Natural killer cell (primary cell): ENCODE measurements around the gene GNLY. TPM values are rescaled to one million over a fixed set of nuclear protein-coding genes. Genes with fewer than 3 reads are reported as not detected.
A peak's percentile ranks its signal among the peaks of the same experiment; 100 is the strongest.

ENCODE experiments used
- ATAC-seq, 3 donors: fragments of 150-1000 bp in 2 of 3; fragments of 200-7000 bp in 1 of 3; cut with Tn5 transposase; 1 replicate in 1 of 3; 2 replicates in 2 of 3; pipeline ENCODE4 v1.10.0; 2021; ENCODE audit warnings: mild to moderate bottlenecking in 2 of 3, moderate library complexity in 2 of 3
- DNase-seq, 2 donors: peaks; one replicate each; pipeline versions ENCODE4 v3.0.0 to v3.0.0-alpha.2; 2013 to 2021; ENCODE audit warnings: mixed read lengths in 1 of 2
- H3K27ac ChIP-seq: one replicate; pipeline ENCODE4 v1.5.1; 2013; ENCODE audit warnings: mild to moderate bottlenecking, low read length
- H3K27me3 ChIP-seq: one replicate; pipeline ENCODE4 v1.6.1; 2013; ENCODE audit warnings: low read length; ENCODE audit not compliant: control insufficient read depth, insufficient read depth
- H3K36me3 ChIP-seq: one replicate; pipeline ENCODE4 v1.6.1; 2013; ENCODE audit warnings: low read length; ENCODE audit not compliant: control insufficient read depth, insufficient read depth
- H3K4me1 ChIP-seq: one replicate; pipeline ENCODE4 v1.6.1; 2013; ENCODE audit warnings: low read length; ENCODE audit not compliant: control insufficient read depth, insufficient read depth
- H3K4me3 ChIP-seq: one replicate; pipeline ENCODE4 v1.5.1; 2013; ENCODE audit warnings: low read length
- H3K9me3 ChIP-seq: one replicate; pipeline ENCODE4 v1.6.1; 2013; ENCODE audit warnings: low read length; ENCODE audit not compliant: control insufficient read depth, insufficient read depth
- H3K27ac Mint-ChIP-seq, 2 donors: one replicate each; pipeline ENCODE4 v1.8.0; 2022; ENCODE audit warnings: mild to moderate bottlenecking in 2 of 2, mixed read lengths in 2 of 2, moderate library complexity in 1 of 2
- H3K27me3 Mint-ChIP-seq, 2 donors: one replicate each; pipeline ENCODE4 v1.8.0; 2022; ENCODE audit warnings: low read depth in 2 of 2, mixed read lengths in 2 of 2
- H3K36me3 Mint-ChIP-seq: one replicate; pipeline ENCODE4 v1.8.0; 2022; ENCODE audit warnings: mixed read lengths
- H3K4me1 Mint-ChIP-seq, 2 donors: one replicate each; pipeline ENCODE4 v1.8.0; 2022; ENCODE audit warnings: mixed read lengths in 2 of 2
- H3K4me3 Mint-ChIP-seq: one replicate; pipeline ENCODE4 v1.8.0; 2022; ENCODE audit warnings: mild to moderate bottlenecking, moderate library complexity, mixed read lengths
- H3K9me3 Mint-ChIP-seq, 2 donors: one replicate each; pipeline ENCODE4 v1.8.0; 2022; ENCODE audit warnings: mixed read lengths in 2 of 2
- WGBS: methylation state at CpG from one replicate; pipeline ENCODE4 v1.1.7; 2013; ENCODE audit warnings: missing lambda C conversion rate; ENCODE audit not compliant: insufficient coverage; 5-methylcytosine and 5-hydroxymethylcytosine counted together
- intact Hi-C: fragments of 100-400 bp; cut with micrococcal nuclease; formaldehyde crosslinking; loops from one replicate; pipeline ENCODE4 v1.14.2; 2022
- total RNA-seq, 4 donors: library from RNA; stranded (reverse); fragments of 120-200 nt in 1 of 4; gene quantifications; one replicate each; pipeline versions ENCODE4 v1.2.3 to v1.2.4, GENCODE V29; 2013 to 2022
- TF ChIP-seq, protein P1 (sequence below): fragments of 200-600 bp; IDR thresholded peaks from one replicate; pipeline ENCODE4 v1.8.0; 2022; ENCODE audit warnings: antibody characterized with exemption

The GNLY gene
- total RNA-seq, 3 donors from 2014 or later (not counting 1 experiment from before 2014, with no cell fraction given) = 4,938 to 8,199 (median 6,542) TPM

DNA sequence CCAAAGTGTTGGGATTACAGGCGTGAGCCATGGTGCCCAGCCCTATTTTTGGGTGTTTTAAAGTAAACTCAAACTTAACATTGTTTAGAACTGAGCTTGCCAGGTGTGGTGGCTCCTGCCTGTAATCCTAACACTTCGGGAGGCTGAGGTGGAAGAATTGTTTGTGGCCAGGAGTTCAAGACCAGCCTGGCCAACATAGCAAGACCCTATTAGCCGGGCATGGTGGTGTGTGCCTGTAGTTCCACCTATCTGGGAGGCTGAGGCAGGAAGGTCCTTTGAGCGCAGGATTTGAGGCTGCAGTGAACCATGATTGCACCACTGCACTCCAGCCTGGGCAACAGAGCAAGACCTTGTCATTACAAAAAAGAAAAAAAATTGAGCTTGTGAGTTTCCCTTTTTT, 43.7 kb upstream of the GNLY start:
- no peaks in the 10 kb centered on the region for H3K9me3 ChIP-seq
- H3K4me3 ChIP-seq = no peak overlapping the region
- H3K27ac ChIP-seq = no peak overlapping the region
- intact Hi-C loops = no loop called here
- Mint-ChIP-seq H3K27ac (no peak overlapping the region), H3K36me3 (peaks cover 11% of the 10 kb centered on the region), H3K4me3 (no peak overlapping the region), H3K27me3 (no peaks in the 10 kb centered on the region), H3K4me1 (peaks cover 0 to 5% of the 10 kb centered on the region in 2 donors), H3K9me3 (no peaks in the 10 kb centered on the region)
- DNase-seq (no peak), ATAC-seq (no peak)
- H3K4me1 ChIP-seq = peaks cover 10% of the 10 kb centered on the region
- H3K27me3 ChIP-seq = no peaks in the 10 kb centered on the region
- H3K36me3 ChIP-seq = peaks cover 65% of the 10 kb centered on the region
- 98% methylated on average over 4 of the region's 4 CpGs for WGBS
- TF ChIP-seq, protein P1, sequence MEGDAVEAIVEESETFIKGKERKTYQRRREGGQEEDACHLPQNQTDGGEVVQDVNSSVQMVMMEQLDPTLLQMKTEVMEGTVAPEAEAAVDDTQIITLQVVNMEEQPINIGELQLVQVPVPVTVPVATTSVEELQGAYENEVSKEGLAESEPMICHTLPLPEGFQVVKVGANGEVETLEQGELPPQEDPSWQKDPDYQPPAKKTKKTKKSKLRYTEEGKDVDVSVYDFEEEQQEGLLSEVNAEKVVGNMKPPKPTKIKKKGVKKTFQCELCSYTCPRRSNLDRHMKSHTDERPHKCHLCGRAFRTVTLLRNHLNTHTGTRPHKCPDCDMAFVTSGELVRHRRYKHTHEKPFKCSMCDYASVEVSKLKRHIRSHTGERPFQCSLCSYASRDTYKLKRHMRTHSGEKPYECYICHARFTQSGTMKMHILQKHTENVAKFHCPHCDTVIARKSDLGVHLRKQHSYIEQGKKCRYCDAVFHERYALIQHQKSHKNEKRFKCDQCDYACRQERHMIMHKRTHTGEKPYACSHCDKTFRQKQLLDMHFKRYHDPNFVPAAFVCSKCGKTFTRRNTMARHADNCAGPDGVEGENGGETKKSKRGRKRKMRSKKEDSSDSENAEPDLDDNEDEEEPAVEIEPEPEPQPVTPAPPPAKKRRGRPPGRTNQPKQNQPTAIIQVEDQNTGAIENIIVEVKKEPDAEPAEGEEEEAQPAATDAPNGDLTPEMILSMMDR = no peak

DNA sequence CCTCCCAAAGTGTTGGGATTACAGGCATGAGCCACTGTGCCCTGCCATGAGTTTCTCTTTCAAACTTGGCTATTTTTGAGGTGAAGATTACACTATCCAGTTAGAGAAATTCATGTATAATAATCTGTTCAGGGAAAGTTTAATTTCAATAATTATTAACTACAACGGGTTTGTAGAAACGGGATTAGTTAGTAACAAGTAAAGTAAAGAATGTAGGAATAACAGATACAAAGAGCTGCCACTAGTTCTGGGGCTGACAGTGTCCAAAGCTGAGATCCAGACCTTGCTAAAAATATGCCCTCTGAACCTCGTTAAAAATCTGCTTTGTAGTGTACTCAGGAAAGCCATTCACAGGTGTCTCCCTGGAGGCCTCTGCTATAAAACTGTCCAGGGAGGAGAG, 43.1 kb upstream of the GNLY start:
- 94% methylated on average over 3 of the region's 3 CpGs for WGBS
- no peak overlapping the region for H3K4me3 ChIP-seq
- H3K27me3 Mint-ChIP-seq = no peaks in the 10 kb centered on the region
- H3K36me3 ChIP-seq = peaks cover 58% of the 10 kb centered on the region
- H3K4me3 Mint-ChIP-seq = no peak overlapping the region
- peaks cover 10% of the 10 kb centered on the region for H3K4me1 ChIP-seq
- no peaks in the 10 kb centered on the region for H3K27me3 ChIP-seq
- DNase-seq (no peak), ATAC-seq (no peak)
- intact Hi-C loops = no loop called here
- H3K27ac ChIP-seq = no peak overlapping the region
- TF ChIP-seq, protein P1 = no peak
- peaks cover 11% of the 10 kb centered on the region for H3K36me3 Mint-ChIP-seq
- no peaks in the 10 kb centered on the region for H3K9me3 Mint-ChIP-seq
- peaks cover 0 to 5% of the 10 kb centered on the region in 2 donors for H3K4me1 Mint-ChIP-seq
- no peaks in the 10 kb centered on the region for H3K9me3 ChIP-seq
- no peak overlapping the region for H3K27ac Mint-ChIP-seq

DNA sequence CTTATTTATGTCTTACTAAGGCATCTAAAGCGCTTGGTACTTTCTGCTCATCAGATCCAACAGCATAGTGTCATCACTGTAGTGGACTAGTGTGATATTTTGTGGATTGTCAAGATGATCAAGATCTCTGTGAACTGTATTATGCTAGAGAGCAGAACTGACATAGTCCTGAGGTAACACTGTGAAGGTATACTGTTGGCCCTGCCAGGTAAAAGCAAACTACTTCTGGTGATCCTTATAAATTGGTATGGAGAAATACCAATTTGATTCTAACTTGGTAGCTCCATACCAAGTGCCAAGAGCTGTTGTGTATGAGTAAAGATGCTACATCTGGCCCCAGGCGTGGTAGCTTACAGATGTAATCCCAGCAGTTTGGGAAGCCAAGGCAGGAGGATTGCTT, 42.1 kb upstream of the GNLY start:
- Mint-ChIP-seq H3K27me3 (no peaks in the 10 kb centered on the region), H3K27ac (peak overlapping the region in 1 of 2 donors; percentile 45), H3K4me1 (peaks cover 0 to 5% of the 10 kb centered on the region in 2 donors), H3K36me3 (peaks cover 11% of the 10 kb centered on the region), H3K4me3 (no peak overlapping the region), H3K9me3 (no peaks in the 10 kb centered on the region)
- Histone ChIP-seq H3K9me3 (no peaks in the 10 kb centered on the region), H3K27me3 (no peaks in the 10 kb centered on the region), H3K4me3 (no peak overlapping the region), H3K27ac (no peak overlapping the region), H3K4me1 (peaks cover 10% of the 10 kb centered on the region), H3K36me3 (peaks cover 54% of the 10 kb centered on the region)
- TF ChIP-seq, protein P1 = no peak
- ATAC-seq (no peak), DNase-seq (no peak)
- 100% methylated on average over 2 of the region's 2 CpGs for WGBS
- intact Hi-C loops = no loop called here

DNA sequence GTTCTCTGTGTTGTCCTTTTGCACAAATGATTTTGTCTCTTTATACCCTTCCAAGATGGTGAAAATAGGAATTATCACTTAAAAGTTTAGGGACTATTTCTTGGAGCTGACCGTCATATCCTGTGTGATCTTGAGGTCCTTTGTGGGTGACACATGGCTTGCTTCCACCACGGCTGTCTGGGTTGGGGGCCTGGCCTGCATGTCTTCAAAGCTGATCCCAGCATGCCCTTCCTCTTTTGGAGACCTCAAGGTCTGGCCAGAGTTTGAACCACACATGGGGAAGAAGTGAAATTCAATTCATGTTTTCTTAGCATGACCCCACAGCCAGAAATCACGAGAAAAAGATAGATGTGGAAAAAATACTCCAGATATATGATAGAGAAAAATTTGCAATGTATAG, 40.2 kb upstream of the GNLY start:
- peaks cover 3 to 8% of the 10 kb centered on the region in 2 donors for H3K4me1 Mint-ChIP-seq
- intact Hi-C loops = no loop called here

More for the DNA sequence above, 40.2 kb upstream of the GNLY start:
- TF ChIP-seq, protein P1 = no peak
- ATAC-seq (peak in 2 of 3 donors; percentile 26 to 49), DNase-seq (no peak)
- Histone ChIP-seq H3K4me3 (no peak overlapping the region), H3K36me3 (peaks cover 34% of the 10 kb centered on the region), H3K4me1 (peaks cover 5% of the 10 kb centered on the region), H3K9me3 (no peaks in the 10 kb centered on the region), H3K27me3 (no peaks in the 10 kb centered on the region), H3K27ac (no peak overlapping the region)
- H3K27me3 Mint-ChIP-seq = peaks cover 0 to 3% of the 10 kb centered on the region in 2 donors
- H3K9me3 Mint-ChIP-seq = no peaks in the 10 kb centered on the region
- WGBS = 32% methylated on average over 2 of the region's 3 CpGs
- H3K4me3 Mint-ChIP-seq = no peak overlapping the region
- no peaks in the 10 kb centered on the region for H3K36me3 Mint-ChIP-seq
- no peak overlapping the region for H3K27ac Mint-ChIP-seq
